ENCODE results near the gene SERPINA5.
"Not testable (repeated sequence)": the region's sequence is repeated elsewhere in the genome, so short reads cannot be mapped to it uniquely, and the experiment has no call there.

SERPINA5 gene

GRCh38 chr14:94575730-94576585, 5.3 kb upstream of the SERPINA5 start:
- DNase-seq: no peak

GRCh38 chr14:94577472-94577871, 3.8 kb upstream of the SERPINA5 start:
- not testable (repeated sequence) for DNase-seq

- no peak for DNase-seq
Observed at GRCh38 chr14:94578712-94579111, 2.5 kb upstream of the SERPINA5 start.

- no peak for DNase-seq
Observed at GRCh38 chr14:94582199-94582750, 1.0 kb downstream of the SERPINA5 start.

GRCh38 chr14:94582851-94583250, 1.6 kb downstream of the SERPINA5 start:
- DNase-seq: no peak

- DNase-seq: no peak
Observed at GRCh38 chr14:94583557-94583956, 2.3 kb downstream of the SERPINA5 start.

- DNase-seq: no peak
Observed at GRCh38 chr14:94584591-94585280, 3.5 kb downstream of the SERPINA5 start.

GRCh38 chr14:94586635-94587034, 5.4 kb downstream of the SERPINA5 start:
- DNase-seq: no peak

- no peak for DNase-seq
Observed at GRCh38 chr14:94588311-94588710, 7.1 kb downstream of the SERPINA5 start.

GRCh38 chr14:94591073-94591472, 9.8 kb downstream of the SERPINA5 start:
- no peak for DNase-seq

GRCh38 chr14:94591871-94592270, 10.6 kb downstream of the SERPINA5 start:
- DNase-seq: no peak

- DNase-seq: no peak
Observed at GRCh38 chr14:94592457-94592856, 11.2 kb downstream of the SERPINA5 start.

- DNase-seq: no peak
Observed at GRCh38 chr14:94593376-94593748, 12.1 kb downstream of the SERPINA5 start.

GRCh38 chr14:94593749-94594431, 12.7 kb downstream of the SERPINA5 start:
- DNase-seq: no peak

- DNase-seq: no peak
Observed at GRCh38 chr14:94594441-94594840, 13.2 kb downstream of the SERPINA5 start.

- no peak for DNase-seq
Observed at GRCh38 chr14:94595912-94596311, 14.7 kb downstream of the SERPINA5 start.

GRCh38 chr14:94596361-94596760, 15.1 kb downstream of the SERPINA5 start:
- no peak for DNase-seq

GRCh38 chr14:94597788-94598187, 16.6 kb downstream of the SERPINA5 start:
- DNase-seq: no peak

- no peak for DNase-seq
Observed at GRCh38 chr14:94598506-94598815, 17.2 kb downstream of the SERPINA5 start.

- DNase-seq: no peak
Observed at GRCh38 chr14:94598816-94599655, 17.8 kb downstream of the SERPINA5 start.

- DNase-seq: no peak
Observed at GRCh38 chr14:94599656-94600004, 18.4 kb downstream of the SERPINA5 start.

GRCh38 chr14:94600148-94600545, 18.9 kb downstream of the SERPINA5 start:
- DNase-seq: no peak

Measured in CD4-positive, alpha-beta T cell treated with Interleukin-17A for 4 hours (primary cell).